GM18508 (cell line): ENCODE data around the gene WDR33.

Source experiments
- ATAC-seq: cut with Tn5 transposase; IDR thresholded peaks from one replicate; pipeline ENCODE4 v1.9.1; 2021; ENCODE audit warnings: moderate number of reproducible peaks; ENCODE audit not compliant: insufficient read depth, unreplicated experiment

WDR33 gene

DNA sequence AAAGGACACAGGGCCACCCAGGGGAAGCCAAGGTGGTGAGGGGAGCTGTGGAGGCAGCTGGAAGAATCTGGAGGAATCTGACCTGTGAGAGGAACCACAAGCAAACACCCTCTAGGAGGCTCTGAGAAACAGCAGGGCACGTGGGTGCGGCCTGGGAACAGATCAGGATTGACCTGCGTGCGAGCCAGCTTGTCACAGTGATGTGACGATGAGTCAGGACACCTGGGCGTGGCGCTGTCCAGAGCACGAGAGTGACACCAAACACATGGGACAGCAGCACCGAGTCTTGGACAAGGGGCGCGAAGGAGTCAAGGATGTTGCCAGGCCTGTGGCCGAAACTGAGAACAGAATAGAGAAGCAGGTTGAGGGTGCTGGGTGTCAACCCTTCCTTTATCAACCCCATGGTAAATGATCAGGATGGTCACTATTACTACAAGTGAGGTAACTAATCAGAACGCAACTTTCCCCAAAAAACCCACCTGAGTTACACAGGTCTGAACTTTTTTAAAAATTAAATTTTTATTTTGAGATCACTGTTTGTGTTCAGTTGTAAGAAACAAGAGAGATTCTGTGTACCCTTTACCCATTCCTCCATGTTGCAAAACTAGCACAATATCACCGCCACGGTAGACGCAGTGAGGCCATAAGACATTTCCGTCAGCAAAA lies 110.3 kb downstream of the WDR33 start:
- ATAC-seq = peak; percentile 73

DNA sequence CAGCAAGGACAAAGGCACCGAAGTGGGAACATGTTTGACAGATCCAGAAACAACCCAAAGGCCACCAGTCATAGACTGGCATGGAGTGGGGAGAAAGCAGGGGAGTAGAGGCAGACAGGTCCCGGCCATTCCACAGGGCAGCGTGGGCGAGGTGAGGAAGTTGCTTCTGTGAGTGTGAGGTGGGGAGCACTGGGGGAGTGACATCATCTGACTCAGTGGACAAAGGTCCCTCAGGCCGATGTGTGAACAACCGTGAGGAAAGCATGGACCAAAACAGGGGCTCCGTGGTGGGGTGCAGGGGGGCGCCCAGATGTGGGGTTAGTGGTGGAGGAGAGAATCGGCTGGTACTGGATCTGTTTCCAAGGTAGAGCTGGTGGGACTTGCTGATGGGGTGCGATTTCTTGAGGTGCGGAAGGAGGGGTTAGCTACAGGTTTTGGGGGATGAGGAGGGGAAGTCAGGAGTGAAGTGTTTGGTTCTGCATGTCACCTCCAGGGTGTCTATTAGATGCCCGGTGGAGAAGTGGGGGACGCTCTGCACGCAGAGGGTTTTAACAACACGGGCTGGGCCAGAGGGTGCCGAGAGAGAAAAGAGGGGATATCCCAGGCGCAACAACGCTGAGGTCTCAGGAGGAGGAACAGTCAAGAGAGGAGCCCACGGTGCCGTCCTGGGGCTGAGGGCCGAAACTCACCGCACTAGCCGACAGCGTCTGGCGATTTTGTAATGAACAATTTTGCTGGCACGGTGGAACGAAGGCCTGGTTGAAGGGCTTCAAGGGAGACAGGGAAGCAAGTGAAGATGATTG lies 112.2 kb downstream of the WDR33 start:
- ATAC-seq = no peak

DNA sequence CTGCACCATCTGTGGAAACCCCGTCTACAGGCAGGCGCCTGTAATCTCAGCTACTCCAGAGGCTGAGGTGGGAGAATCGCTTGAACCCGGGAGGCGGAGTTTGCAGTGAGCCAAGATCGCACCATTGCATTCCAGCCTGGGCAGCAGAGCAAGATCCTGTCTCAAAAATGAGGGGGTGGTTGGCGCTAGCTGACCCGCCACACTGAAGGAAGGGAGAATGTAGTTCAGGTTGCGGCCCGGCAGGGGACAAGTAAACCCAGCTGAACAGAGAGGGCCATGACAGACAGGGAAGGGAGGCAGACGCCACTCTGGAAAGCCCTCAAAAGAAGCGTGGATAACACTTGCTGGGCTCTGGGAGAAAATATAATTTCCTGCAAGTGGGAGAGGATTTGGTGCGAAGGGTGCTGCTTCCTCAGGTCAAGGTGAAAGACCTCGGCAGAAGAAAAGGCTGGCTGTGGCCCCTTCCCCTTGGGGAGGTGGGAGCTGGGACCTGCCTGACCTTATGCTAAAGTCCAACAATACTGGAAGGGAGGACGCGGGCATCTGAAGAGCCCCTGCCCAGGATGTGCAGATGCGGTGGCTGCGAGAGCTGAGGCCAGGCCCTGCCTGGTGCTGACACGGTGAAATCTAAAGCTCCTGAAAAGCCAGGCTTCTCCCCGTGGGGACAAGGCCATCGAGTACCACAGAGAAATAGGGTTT lies 113.3 kb downstream of the WDR33 start:
- no peak for ATAC-seq

DNA sequence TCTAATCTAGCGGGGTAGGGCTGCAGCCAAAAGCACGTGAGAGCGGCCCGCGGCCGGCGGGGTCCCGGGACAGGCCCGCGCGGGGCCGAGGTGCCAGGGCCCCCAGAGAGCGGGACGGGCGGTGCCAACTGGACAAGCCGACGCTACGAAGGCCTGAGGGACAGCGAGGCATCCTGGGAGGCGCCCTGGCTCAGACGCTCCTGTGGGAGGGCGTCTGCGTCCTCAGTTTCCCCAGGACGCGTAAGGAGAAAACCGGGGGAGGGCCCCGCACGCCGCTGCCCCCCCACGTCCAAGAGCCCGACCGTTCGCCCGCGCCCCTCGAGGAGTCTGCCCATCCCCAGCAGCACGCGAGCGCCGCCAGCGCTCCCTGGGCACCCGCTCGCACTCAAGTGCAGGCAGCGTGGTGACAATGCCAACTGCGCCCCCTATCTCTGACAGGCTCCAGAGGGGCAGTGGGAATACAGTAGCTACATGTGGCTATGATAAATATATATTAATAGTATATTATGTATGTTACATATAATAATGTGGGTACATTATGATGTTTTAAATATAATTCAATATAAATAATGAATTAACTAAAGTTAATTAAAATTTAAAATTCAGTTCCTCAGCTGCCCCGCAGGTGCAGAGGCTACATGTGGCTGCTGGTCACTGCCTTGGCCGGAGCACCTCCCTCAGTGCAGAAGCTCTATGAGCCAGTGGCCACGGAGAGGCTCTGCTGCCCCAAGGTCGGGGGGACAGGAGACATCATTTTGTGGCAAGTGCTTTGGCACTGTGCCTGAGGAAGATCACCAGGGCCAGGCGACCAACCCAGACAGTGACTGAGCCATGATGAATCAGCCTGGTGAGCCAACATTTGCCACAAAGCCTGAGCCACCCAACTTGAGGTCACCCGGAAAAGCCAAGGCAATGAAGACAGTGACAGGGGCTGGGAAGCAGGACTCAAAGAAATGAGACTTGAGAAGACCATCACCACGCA lies 115.2 kb downstream of the WDR33 start:
- ATAC-seq = no peak

DNA sequence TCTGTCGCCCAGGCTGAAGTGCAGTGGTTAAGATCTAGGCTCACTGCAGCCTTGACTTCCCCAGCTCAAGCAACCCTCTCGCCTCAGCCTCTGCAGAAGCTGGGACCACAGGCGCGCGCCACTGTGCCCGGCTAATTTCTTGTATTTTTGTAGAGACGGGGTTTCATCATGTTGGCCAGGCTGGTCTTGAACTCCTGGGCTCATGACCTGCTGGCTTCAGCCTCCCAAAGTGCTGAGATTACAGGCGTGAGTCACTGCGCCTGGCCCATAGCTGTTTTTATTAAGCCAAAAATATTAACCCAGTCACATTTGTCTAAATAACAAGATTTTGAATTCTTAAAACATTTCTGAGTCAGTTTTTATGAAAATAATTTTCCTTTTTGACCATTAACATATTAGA lies 116.0 kb downstream of the WDR33 start:
- ATAC-seq = no peak

DNA sequence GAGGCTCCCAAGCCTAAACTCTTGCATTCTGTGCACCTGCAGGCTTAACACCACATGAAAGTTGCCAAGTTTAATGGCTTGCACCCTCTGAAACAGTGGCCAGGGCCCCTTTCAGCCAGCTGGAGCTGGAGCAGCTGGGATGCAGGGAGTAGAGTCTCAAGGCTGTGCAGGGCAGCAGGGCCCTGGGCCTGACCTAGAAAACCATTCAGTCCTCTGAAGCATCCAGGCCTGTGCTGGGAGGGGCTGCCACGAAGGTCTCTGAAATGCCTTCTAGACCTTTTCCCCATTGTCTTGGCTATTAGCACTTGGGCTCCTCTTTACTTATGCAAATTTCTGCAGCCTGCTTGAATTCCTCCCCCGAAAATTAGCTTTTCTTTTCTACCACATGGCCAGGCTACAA lies 120.3 kb downstream of the WDR33 start:
- no peak for ATAC-seq

DNA sequence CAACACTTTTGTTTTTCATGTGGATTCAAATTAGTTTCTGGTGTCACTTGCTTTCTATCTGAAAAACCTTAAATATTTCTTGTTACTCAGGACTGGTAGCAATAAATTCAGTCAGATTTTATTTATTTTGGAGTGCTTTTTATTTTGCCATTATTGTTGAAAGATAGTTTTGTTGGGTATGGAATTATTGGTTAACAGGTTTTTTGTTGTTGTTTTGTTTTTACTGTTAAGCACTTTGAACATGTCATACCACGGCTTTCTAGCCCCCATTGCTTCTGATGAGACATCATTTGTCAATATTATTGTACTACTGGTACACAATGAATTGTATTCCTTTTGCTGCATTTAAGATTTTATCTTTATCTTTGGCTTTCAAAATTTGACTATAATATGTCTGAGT lies 122.6 kb downstream of the WDR33 start:
- ATAC-seq = no peak

DNA sequence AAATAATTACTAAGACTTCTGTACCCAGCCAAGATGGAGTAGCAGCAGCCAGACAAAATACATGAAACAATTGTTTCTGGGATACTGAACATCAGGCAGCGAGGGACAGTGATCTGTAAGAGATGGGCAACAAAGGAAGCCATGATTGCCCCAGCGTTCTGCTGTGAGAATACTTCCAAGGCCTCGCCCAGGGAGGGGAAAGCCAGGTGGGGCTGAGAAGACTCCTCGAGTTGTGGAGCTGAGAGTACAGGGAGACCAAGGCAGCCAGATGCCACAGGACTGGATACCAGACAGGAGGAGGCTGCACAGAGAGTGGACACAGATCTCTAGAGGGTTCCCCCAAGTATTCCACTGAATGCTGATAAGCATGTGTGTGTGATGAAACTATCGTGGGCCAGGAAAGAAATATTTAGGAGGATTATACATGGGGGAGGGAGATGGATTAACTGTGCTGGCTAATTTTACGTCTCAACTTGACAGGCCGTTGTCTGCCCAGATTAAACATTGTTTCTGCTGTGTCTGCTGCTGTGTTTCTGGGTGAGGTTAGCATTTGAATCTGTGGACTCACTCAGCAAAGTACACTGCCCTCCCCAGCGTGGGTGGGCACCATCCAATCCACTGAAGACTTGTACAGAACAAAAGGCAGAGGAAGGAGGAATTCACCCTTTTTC lies 125.4 kb downstream of the WDR33 start:
- no peak for ATAC-seq

DNA sequence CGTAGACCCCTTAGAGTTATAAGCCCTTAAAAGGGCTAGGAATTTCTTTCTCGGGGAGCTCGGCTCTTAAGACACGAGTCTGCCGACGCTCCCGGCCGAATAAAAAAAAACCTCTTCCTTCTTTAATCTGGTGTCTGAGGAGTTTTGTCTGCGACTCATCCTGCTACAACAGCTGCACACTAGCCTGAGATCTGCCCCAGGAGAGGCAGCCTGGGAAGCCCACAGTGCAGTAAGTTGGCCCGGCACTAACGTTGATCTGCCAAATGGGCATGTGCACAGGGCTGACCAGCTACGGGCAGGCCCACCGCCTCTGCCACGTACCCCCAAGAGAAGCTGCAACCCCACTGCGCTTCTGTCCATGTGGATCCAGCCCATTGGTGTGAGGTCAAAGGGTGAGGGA lies 127.2 kb downstream of the WDR33 start:
- ATAC-seq = no peak

DNA sequence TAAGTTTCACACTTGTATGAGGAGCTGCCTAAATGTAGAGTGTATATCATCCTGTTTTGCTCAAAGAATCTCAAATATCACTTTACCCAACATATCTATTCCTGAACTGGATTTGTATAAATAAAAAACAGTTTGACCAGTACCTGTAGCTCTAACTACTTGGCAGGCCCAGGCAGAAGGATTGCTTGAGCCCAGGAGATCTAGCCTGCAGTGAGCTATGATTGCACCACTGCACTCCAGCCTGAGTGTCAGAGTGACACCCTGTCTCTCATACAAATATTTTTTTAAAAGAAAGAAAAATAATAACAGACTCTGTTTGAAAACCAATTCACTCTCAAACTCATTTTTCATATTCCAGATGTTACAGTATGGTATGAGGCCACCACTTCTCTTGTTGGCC lies 127.9 kb downstream of the WDR33 start:
- ATAC-seq = no peak

DNA sequence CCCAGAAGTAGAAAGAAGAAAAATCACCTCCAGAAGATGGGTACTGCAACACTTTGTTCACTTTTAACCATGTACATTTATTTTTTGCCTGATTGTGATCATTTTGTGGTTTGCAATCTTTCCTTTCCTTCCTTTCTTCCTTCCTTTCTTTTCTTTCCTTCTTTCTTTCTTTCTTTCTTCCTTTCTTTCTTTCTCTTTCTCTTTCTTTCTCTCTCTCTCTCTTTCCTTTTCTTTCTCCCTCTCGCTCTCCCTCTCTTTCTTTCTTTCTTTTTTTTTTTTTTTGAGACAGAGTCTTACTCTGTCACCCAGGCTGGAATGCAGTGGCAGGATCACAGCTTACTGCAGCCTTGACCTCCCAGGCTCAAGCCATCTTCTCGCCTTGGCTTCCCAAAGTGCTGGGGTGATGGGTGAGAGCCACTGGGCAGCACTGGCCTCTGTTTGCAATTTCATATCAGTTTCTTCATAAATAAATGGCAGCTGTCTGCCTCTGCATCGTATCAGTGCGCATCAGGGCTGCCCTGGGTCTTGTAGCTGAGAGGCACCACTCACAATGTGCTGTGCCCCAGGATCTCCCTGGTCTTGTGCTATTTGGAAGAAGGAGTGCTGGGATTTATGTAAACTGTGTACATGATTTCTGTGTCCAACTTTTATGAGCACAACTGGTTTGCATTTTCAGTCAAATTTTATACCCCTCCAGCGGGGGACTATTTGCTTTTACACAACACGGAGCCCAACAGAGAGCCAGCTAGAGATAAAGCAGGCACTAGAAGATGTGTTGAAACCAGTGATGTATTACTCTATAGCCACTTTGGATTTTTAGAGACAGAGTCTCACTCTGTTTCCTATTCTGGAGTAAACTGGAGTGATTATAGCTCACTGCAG lies 128.8 kb downstream of the WDR33 start:
- ATAC-seq = no peak

DNA sequence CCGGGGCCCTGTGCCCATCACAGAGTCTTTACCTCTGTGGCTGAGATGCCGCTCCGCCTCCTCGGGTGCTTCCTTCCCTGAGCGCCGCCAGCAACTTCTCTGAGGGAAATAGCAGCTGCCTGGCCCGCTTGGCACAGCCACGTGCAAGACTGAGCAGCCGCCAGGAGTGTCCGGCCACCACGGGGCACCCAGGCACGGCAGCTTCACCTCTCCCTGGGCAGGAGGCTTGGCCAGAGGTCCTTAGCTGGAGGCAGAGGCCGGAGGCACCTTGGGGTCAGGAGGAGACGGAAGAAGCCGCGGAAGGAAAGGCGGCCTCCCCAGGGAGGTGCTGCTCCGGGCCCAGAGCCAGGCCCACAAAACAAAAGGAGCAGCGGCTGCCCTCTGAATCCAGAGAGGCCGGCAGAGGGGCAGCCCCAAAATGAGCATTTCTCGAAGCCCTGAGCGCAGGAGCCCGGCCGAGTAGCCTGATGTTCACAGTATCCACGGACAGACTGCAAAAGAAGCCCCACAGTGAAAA lies 129.6 kb downstream of the WDR33 start:
- no peak for ATAC-seq

DNA sequence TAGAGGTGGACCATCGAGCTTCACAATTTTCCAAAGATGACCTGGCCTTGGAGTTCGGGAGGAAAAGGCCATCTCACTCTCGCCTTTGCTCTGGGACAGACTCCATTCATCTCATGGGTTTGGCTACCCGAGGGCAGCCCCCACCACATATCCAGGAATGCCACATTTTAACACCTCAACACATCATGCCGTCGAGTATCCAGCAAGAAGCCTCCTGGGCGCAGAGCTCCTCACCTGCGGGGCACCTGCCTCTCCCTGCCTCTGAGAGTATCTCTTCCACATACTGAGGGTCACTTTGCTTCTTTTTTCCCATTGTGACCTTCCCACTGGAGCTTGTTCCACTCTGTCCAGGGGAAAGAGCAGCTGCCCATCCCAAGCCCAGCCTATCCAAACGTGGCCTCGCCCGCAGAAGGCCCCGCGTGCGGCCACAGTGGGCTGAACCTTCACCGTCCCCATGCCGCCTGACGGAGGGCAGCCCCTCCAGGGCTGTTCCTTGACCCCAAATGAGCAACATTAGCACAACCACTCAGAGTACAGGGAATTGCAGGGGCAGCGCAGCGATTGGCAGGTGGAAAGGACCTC lies 130.2 kb downstream of the WDR33 start:
- no peak for ATAC-seq

DNA sequence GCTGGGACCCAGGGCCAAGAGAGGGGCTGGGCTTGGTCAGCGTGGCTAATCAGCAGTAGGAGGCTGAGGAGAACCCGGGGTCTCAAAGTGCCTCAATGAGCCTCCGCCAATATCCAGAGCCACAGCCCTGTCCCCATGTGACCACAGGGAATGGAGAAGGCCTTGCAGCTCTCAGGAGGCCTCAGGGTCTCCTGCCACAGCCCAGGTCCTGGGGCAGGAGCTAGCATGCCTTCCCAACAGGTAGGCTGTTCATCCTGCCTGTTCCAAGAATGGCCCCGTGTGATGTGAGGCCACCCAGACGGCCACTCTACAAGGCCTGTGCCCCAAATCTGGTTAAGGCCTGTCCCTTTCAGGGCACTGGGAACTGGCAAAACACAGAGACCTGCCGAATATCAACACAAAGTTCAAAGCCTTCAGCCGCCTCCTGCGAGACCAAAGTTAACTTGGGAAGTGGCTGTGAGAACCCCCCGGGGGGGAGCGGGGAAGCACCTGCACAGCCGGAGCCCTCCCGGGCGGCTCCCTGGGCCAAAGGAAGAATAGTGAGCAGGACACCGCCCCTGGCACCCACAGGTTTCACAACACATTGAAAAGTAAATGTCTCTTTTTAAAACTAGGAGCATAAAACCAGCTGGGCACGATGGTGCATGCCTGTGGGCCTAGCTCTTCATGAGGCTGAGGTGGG lies 131.2 kb downstream of the WDR33 start:
- ATAC-seq = no peak

DNA sequence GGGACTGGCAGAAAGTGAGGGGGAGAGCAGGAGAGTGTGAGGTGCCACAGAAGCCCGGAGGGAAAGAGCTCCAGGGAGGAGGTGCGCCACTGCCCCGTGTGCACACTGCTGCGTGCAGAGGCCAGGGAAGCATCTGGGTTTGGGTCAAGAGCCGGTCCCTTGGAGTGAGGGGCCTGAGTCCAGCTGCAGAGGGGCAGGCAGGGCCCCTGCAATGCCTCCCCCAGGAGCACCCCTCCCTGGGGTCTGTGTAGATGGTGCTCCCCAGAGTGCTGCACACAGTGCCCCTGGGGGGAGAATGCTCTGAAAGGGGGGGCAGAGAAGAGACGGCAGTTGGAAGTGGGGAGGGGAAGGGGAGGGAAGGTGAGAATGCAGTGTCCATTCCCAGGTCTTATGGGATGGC lies 132.0 kb downstream of the WDR33 start:
- ATAC-seq = no peak

DNA sequence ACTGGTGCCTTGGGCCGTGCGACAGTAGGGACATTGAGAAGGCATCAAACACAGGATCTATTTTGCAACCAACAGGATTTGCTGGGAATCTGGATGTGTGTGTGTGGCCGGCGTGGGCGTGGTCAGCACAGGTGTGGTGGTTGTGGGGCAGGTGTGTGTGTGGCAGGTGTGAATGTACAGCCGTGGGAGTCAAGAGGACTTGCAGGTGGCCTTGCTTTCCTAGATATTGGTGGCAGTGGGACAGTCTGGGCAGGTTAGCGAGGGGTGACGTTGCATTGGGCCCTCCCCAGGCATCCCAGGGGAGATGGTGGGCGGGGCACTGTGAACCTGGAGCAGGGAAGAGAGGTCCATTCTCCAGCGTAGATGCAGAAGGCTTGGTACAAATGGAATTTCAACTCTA lies 132.4 kb downstream of the WDR33 start:
- no peak for ATAC-seq

DNA sequence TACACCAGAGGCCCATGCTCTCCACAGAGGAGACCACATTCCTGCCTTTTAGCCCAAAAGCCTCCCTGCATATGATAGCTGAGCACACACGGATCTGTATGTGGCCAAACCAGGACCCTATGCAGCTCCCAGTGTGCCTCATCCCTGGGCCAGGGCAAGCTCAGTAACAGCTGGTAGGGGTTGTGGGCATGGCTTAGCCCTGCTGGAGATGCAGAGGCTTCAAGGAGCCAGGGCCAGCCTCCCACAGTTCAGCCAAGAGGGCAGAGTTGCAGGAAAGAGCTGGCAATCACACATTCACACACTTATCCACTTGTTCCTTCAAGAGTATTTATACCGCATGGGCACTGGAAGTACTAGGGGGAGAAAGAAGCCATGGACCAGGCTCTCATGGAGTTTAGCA lies 134.1 kb downstream of the WDR33 start:
- ATAC-seq = no peak
